ENCODE data around the gene ZNF106.

Gene ZNF106

DNA sequence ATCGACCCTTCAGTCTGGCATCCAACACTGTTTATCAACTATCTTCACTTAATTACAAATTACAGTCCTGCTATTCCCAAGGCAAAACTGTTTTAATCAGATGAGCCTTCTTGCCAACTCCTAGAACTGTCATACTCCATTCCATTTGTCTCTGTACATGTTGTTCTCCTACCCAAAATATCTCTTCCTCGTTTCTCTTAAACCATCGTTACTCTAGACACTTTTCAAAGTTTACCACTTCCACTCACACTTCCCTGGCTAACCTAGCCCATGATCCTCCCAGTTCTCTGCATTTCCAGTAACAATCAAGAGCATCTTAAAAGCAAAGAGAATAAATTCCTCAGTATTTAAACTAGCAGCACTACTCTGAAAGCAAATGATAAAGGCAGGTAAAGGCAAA is 19.9 kb downstream of the ZNF106 start:
- no peak for DNase-seq

DNA sequence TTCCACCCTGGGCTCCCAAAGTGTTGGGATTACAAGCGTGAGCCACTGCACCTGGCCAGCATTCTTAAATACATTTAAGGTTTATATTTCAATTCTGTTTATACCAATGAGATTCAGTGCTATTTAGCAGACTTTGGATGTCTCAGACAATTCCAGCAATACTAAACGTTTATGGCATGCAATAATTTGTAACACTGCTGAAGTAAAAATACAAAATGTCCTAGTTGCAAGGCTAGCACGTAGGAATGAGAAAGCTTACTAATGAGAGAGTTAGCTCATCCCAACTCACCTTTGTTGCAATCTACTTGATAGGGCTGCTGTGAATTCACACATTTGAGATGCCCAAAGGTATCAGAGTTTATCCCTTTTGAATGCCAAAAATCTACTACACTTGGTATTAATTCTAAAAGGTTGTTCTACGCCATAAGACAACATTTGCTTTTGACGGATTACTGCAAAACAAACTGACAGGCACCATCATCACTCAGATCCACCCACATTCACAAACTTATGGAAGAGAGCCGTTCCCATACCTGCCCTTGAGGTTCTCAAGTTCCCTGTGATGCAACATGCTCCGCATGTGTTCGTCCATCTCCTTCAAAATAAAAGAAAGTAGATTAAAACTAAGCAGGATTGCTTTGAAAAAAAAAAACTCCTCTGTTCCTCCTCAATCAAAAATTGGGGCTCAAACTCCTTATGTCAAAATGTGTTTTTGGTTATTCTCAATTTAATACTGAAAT is 25.3 kb downstream of the ZNF106 start:
- no peak for DNase-seq

DNA sequence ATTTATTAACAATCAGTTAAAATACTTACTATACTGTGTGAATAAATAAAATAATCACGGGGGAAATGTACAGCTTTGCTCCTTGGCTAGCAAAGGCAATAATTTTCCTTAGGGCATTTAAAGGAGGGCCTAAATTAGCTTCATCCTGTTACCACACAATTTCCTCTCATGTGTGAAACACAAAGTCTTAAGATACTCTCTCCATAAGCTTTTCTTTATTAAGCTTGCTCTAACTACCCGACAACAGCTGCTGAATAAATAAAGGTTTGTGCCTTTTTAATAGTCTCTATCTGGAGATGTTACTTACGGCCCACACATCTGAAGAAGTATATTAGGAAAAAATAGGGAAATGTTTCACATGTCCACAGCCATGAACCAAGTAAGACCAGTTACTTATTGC is 29.7 kb downstream of the ZNF106 start:
- DNase-seq: no peak

GRCh38 chr15:42457445-42458442 is 33.2 kb downstream of the ZNF106 start:
- no peak for DNase-seq

DNA sequence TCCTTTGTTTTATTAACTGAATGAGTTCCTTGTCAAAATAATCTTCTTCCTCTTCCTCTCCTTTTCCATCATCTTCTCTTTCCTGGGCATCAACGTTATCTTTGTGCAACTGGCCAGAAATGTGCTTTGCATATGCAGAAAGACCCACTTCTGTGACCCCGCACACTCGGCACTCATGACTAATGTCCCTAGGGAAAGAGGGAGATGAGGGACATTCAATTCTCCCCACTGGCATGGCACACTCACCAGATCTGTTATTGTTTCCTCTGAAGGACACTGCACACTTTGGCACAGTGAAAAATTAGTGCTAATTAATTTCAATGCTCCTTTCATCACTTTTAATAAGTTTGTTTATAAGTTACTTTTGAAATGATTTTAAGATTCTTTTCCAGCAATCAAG is 34.0 kb downstream of the ZNF106 start:
- DNase-seq: no peak

GRCh38 chr15:42456531-42456930 is 34.4 kb downstream of the ZNF106 start:
- no peak for DNase-seq

DNA sequence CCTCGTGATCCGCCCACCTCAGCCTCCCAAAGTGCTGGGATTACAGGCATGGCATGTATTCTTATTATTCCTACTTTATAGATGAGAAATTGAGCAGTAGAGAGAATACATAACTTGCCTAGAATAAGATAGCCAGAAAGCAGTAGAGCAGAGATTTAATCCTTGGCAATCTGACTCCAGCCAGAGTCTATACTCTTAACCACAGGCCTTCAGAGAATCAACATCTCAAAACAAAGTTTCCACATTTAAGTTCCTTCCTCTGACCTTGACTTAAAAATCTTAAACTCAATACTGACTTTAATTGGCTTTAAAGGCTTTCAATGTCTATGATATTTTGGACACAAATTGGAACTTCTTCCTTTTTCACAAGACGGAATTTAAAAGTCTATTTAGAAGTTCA is 37.1 kb downstream of the ZNF106 start:
- no peak for DNase-seq

GRCh38 chr15:42450425-42450790 is 40.5 kb downstream of the ZNF106 start:
- DNase-seq: no peak

DNA sequence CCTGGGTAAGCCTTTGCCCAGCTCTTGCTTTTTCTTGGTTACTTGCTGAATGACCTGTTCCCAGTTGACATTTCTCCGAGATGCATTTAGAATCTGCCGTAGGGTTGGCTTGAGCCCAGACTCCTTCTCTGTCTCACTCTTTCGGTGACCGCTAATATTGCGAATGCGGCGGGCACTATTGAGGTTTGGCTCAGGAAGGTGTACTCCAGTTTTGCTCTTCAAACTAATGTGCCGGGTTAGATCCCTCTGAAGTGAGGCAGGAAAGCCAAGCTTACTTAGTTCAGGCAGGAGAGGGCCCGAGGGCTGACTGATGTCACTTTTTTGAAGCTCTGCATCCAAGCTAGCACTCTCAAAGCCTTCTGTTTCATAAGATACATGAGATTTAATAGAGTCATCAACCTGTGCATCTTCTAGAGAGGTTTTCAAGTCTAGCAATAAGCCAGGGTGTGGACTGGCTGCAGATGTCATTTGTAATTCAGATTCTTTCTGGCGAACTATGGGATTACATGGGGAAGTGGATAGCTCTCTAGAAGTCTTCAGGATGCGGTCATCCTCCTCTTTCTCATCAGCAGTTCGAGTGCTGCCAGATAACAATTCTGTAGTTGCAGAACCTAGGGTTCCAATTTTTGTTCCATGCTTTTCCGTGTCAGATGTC is 41.0 kb downstream of the ZNF106 start:
- no peak for DNase-seq

DNA sequence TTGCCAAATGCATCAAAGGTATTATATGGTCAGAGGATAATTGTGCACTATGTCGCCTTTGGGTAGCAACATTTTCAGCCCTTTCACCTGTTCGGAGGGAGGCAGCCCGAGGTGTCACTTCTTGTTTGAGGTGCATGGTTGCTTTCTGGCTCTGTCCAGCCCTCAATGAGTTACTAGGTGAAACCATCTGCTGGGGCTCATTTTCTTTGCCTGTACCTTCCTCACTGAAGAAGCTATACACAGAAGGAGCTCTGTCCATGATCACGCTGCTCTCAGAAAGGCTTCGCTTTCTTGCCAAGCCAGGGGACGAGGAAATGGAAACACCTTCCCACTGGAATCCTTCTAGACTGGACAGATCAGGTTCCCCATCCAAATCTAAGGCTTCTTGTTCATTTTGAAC is 42.7 kb downstream of the ZNF106 start:
- no peak for DNase-seq

- no peak for DNase-seq
These were observed 43.3 kb downstream of the ZNF106 start for GRCh38 chr15:42447599-42447998.

GRCh38 chr15:42445551-42445950 is 45.4 kb downstream of the ZNF106 start:
- DNase-seq: no peak

- DNase-seq: no peak
These were observed 46.4 kb downstream of the ZNF106 start for GRCh38 chr15:42444415-42445063.

- DNase-seq: no peak
These were observed 63.3 kb downstream of the ZNF106 start for GRCh38 chr15:42427429-42428223.

- no peak for DNase-seq
These were observed 69.6 kb downstream of the ZNF106 start for GRCh38 chr15:42421376-42421775.

- no peak for DNase-seq
These were observed 71.6 kb downstream of the ZNF106 start for GRCh38 chr15:42419369-42419768.

DNA sequence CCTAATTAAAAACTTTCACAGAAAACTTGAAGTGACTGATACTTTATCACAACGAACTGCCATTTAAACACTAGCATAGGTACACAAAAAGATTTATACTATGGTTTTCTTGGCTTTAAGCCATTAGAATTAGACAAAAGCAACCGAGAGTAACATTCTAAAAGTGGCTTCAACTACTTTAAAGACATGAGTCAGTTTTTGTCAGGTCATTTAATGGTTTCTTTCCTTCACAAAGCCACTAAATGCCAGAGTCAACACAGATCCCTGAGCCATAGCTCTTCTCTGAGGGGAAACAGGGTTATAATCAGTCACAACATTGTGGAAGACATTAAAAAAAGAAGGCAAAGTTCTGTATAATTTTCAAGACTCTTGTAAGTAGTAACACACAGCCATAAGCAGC is 77.0 kb downstream of the ZNF106 start:
- no peak for DNase-seq

GRCh38 chr15:42411884-42412283 is 79.1 kb downstream of the ZNF106 start:
- no peak for DNase-seq

GRCh38 chr15:42409011-42409410 is 81.9 kb downstream of the ZNF106 start:
- no peak for DNase-seq

GRCh38 chr15:42408178-42408577 is 82.8 kb downstream of the ZNF106 start:
- no peak for DNase-seq

GRCh38 chr15:42405863-42406482 is 85.0 kb downstream of the ZNF106 start:
- DNase-seq: no peak
